ENCODE data around the gene FLYWCH1. TPM values are rescaled to one million over a fixed set of nuclear protein-coding genes. Genes with fewer than 3 reads are reported as not detected.
A peak's percentile ranks its signal among the peaks of the same experiment; 100 is the strongest.

FLYWCH1 gene
- total and polyA plus RNA-seq, 2 of the 8 experiments (the other 6 are each of a cell fraction or from before 2014, with no cell fraction given), result 12.4 to 23.5 TPM

- H3K27ac ChIP-seq (ENCODE audit: low read depth, low read length), result peak within 1 kb of the TSS; percentile 91
- H2BK12ac ChIP-seq (ENCODE audit: low read depth, low read length), result peak within 1 kb of the TSS; percentile 80
- H3K9me3 ChIP-seq (ENCODE audit: insufficient read depth in 2 of 2, low read depth in 1 of 2, low read length in 1 of 2), result no peaks in the 10 kb centered on the region
- H3K56ac ChIP-seq (replicated peaks; ENCODE audit: insufficient read length, low read depth, low read length), result peak within 1 kb of the TSS; percentile 95
- no peak within 1 kb of the TSS for H3K23ac ChIP-seq (ENCODE audit: insufficient read length)
- peak within 1 kb of the TSS; percentile 98 for H4K8ac ChIP-seq (ENCODE audit: extremely low read depth, insufficient read depth, low read length)
- H2BK20ac ChIP-seq (ENCODE audit: low read length), result no peak within 1 kb of the TSS
- peak within 1 kb of the TSS; percentile 57 to 93 (median 82); a peak in 6 of 7 replicates for H3K9ac ChIP-seq (replicated peaks in 1 of 4; ENCODE audit: extremely low read depth in 1 of 4, low read depth in 3 of 4, low read length in 3 of 4)
- H2BK120ac ChIP-seq (replicated peaks; ENCODE audit: low read depth, low read length), result peak within 1 kb of the TSS; percentile 43
- no peak within 1 kb of the TSS for H2AFZ ChIP-seq (ENCODE audit: low read length)
- H3K14ac ChIP-seq (ENCODE audit: insufficient read length), result no peak within 1 kb of the TSS
- peak within 1 kb of the TSS; percentile 38 to 93 for H3K4me2 ChIP-seq (ENCODE audit: insufficient read depth in 1 of 2, low read depth in 2 of 2, low read length in 2 of 2)
- peak within 1 kb of the TSS; percentile 99 for H4K91ac ChIP-seq (replicated peaks; ENCODE audit: insufficient read length, low read length)
- peak within 1 kb of the TSS; percentile 61; the same call in 1 of the 2 replicates for H2BK15ac ChIP-seq (ENCODE audit: low read length)
- H3K79me1 ChIP-seq (ENCODE audit: low read depth, low read length), result peaks cover 6% of the 10 kb centered on the region
- H3K23me2 ChIP-seq (ENCODE audit: low read depth, low read length), result peaks cover 12% of the 10 kb centered on the region; the same call in 1 of the 2 replicates
- WGBS, 2 experiments (ENCODE audit: extremely low coverage in 1 of 2, insufficient coverage in 1 of 2, insufficient read length in 1 of 2, insufficient replicate concordance in 2 of 2, low coverage in 1 of 2, low lambda C conversion rate in 2 of 2, missing lambda C conversion rate in 1 of 2), result 5% methylated on average over 66 of the region's 91 CpGs; no CpG with 5 or more reads in 1 of the 2 experiments
- H3K4ac ChIP-seq (replicated peaks; ENCODE audit: insufficient read length, low read depth, low read length), result peak within 1 kb of the TSS; percentile 81
- POLR2A ChIA-PET (ENCODE audit: partially characterized antibody), result interaction anchor here (0.7 to 25.4 kb wide), 14 partner anchors 8 to 183 kb away, joined by 3 to 455 read pairs (median 6); partner anchors contain the start of genes CLDN6, CLDN9, HCFC1R1 and KREMEN2
- FAIRE-seq, result no peak
- peak within 1 kb of the TSS; percentile 100 for H4K5ac ChIP-seq (ENCODE audit: insufficient read length, low read depth, low read length)
- peaks cover 0 to 8% of the 10 kb centered on the region in 2 experiments; a peak in 2 of 4 replicates for H3K79me2 ChIP-seq (ENCODE audit: control insufficient read depth in 1 of 2, insufficient read depth in 2 of 2, low read length in 2 of 2)
- H2BK5ac ChIP-seq (ENCODE audit: low read depth, low read length), result peak within 1 kb of the TSS; percentile 97
- CTCF ChIA-PET (ENCODE audit: partially characterized antibody), result interaction anchor here (0.5 to 3.7 kb wide), 10 partner anchors 9 to 266 kb away, joined by 3 to 27 read pairs (median 6); partner anchors contain the start of genes CLDN6 and PAQR4
- H3K36me3 ChIP-seq (ENCODE audit: control insufficient read depth in 2 of 4, insufficient read depth in 4 of 4, low read length in 3 of 4), result peaks cover 4 to 16% (median 9%) of the 10 kb centered on the region in 4 experiments; a peak in 5 of 8 replicates
- H3K4me3 ChIP-seq (ENCODE audit: extremely low read depth in 1 of 4, insufficient read depth in 2 of 4, low read depth in 3 of 4, low read length in 4 of 4), result peak within 1 kb of the TSS; percentile 68 to 79 (median 73)
- peak within 1 kb of the TSS; percentile 96 for H3K18ac ChIP-seq (ENCODE audit: extremely low read depth, low read length)
- H3K4me1 ChIP-seq (replicated peaks in 1 of 4; ENCODE audit: control insufficient read depth in 3 of 4, insufficient read depth in 4 of 4, low read length in 3 of 4), result peaks cover 3 to 23% (median 14%) of the 10 kb centered on the region in 4 experiments
- peaks cover 10 to 21% of the 10 kb centered on the region in 2 experiments for H4K20me1 ChIP-seq (replicated peaks in 1 of 2; ENCODE audit: control insufficient read depth in 1 of 2, insufficient read depth in 2 of 2, low read length in 2 of 2)
- peak in 1 of 2 experiments; percentile 95 for DNase-seq (ENCODE audit: low read depth in 1 of 2, low spot score in 2 of 2)
- no peak within 1 kb of the TSS for H2AK5ac ChIP-seq (ENCODE audit: low read depth, low read length)
- H3K27me3 ChIP-seq (replicated peaks in 1 of 4; ENCODE audit: control insufficient read depth in 3 of 4, extremely low read depth in 1 of 4, insufficient read depth in 3 of 4, low read length in 3 of 4), result no peaks in the 10 kb centered on the region; a peak in 1 of 7 replicates
- peak; percentile 87 for TF ChIP-seq NRF1 (IDR thresholded peaks at IDR 0.05; ENCODE audit: low read depth, low read length)
- peak; percentile 71 for TF ChIP-seq PHF8 (conservative IDR thresholded peaks at IDR 0.05; ENCODE audit: low read depth, low read length)
- TF ChIP-seq SIN3A (conservative IDR thresholded peaks at IDR 0.05 in 1 of 2, IDR thresholded peaks at IDR 0.05 in 1 of 2; ENCODE audit: low read depth in 1 of 2, low read length in 2 of 2), result 0 out of 4 replicates have a peak, but pooled peaks of 1 of the 2 experiments have one; percentile 31
- TF ChIP-seq TAF1 (IDR thresholded peaks at IDR 0.05; ENCODE audit: low read depth, low read length), result peak; percentile 57
- peak; percentile 20 for TF ChIP-seq TAF7 (optimal IDR thresholded peaks at IDR 0.05; ENCODE audit: borderline replicate concordance, low read depth, low read length)
- TF ChIP-seq CTBP2 (IDR thresholded peaks at IDR 0.05; ENCODE audit: borderline replicate concordance, insufficient read depth, insufficient read length, low read length), result no peak
- TF ChIP-seq KDM4A (IDR thresholded peaks at IDR 0.05; ENCODE audit: low read depth, low read length, severe bottlenecking), result peak; percentile 89
- no peak for TF ChIP-seq MAX (IDR thresholded peaks at IDR 0.05)
Observed at GRCh38 chr16:2980227-2981176, 68.8 kb downstream of the FLYWCH1 start, which contains the start of gene PKMYT1. Gene PKMYT1, minus strand, starts transcription at chr16:2980446. Its CDS starts 789 bp downstream, at chr16:2979657.

Data from H1 (cell line).